D721Med (cell line): Measurements from ENCODE around the gene TMSB15A.
"Not testable (repeated sequence)": the region's sequence is repeated elsewhere in the genome, so short reads cannot be mapped to it uniquely, and the experiment has no call there.

Experiments used
- DNase-seq: peaks from one replicate; pipeline ENCODE4 v3.0.0; 2011; ENCODE audit warnings: low spot score; ENCODE audit not compliant: insufficient read length
- FAIRE-seq: peaks from 2 replicates; lab custom pipeline; 2011; peaks lifted over from hg19 to GRCh38; lab: Jason Lieb, UNC
- TF ChIP-seq, protein P1 (sequence below): IDR thresholded peaks from 2 replicates; pipeline ENCODE4 v1.5.1; 2012; ENCODE audit warnings: mild to moderate bottlenecking, control low read depth; ENCODE audit not compliant: insufficient read depth; ENCODE audit errors: missing control alignments

TMSB15A gene

GRCh38 chrX:102515975-102516941 is at the start of gene TMSB15A:
Gene TMSB15A (minus strand): TSS chrX:102516739.
- DNase-seq = peak; percentile 46
- TF ChIP-seq, protein P1, sequence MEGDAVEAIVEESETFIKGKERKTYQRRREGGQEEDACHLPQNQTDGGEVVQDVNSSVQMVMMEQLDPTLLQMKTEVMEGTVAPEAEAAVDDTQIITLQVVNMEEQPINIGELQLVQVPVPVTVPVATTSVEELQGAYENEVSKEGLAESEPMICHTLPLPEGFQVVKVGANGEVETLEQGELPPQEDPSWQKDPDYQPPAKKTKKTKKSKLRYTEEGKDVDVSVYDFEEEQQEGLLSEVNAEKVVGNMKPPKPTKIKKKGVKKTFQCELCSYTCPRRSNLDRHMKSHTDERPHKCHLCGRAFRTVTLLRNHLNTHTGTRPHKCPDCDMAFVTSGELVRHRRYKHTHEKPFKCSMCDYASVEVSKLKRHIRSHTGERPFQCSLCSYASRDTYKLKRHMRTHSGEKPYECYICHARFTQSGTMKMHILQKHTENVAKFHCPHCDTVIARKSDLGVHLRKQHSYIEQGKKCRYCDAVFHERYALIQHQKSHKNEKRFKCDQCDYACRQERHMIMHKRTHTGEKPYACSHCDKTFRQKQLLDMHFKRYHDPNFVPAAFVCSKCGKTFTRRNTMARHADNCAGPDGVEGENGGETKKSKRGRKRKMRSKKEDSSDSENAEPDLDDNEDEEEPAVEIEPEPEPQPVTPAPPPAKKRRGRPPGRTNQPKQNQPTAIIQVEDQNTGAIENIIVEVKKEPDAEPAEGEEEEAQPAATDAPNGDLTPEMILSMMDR = no peak
- FAIRE-seq = no peak

DNA sequence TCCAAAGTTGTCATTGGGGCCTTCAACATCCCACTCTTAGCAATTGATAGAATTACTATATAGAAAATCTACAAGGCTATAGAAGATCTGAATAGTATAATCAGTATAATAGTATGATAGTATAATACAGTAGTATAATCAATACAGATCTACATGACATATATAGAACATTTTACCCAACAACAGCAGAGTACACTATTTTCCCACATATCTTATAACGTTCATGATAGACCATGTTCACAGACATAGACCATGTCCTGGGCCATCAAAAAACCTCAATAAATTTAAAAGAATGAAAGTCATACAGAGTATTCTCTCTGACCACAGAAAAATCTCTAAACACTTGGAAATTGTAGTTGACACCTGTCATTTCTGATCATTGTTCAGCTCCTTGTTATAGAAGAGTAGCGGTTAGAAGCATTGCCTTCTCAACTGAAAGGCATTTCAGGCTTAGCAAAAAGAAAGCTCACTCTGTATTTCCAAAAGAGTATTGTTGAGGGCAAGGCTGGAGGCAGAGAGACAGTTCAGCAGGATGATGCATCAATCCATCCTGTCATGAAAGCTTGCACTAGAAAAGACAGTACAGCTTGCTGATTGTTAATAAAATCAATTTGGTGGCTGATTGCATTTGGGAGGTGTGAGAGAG is 44.0 kb upstream of the TMSB15A start:
- TF ChIP-seq, protein P1 = no peak
- DNase-seq (no peak), FAIRE-seq (no peak)

DNA sequence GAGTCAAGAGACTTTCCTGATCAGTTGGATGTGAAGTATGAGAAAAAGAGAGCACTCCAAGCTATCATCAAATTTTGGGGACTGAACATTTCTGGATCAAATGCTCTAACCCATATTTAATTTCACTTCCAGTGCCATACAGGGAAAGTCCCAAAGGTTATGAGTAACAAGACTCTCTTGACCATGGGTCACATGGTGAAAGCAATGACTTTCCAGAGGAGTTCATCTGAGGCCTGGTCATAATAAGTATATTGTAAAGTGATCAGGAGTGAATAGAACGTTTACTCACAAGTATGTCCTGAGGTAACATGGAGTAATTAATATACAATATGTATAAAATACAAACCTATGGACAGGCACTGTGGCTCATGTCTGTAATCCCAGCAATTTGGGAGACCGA is 42.1 kb upstream of the TMSB15A start:
- FAIRE-seq = no peak
- no peak for DNase-seq
- TF ChIP-seq, protein P1 = no peak

- TF ChIP-seq, protein P1 = no peak
- no peak for FAIRE-seq
- no peak for DNase-seq
These were observed 31.7 kb upstream of the TMSB15A start for GRCh38 chrX:102548231-102548630.

DNA sequence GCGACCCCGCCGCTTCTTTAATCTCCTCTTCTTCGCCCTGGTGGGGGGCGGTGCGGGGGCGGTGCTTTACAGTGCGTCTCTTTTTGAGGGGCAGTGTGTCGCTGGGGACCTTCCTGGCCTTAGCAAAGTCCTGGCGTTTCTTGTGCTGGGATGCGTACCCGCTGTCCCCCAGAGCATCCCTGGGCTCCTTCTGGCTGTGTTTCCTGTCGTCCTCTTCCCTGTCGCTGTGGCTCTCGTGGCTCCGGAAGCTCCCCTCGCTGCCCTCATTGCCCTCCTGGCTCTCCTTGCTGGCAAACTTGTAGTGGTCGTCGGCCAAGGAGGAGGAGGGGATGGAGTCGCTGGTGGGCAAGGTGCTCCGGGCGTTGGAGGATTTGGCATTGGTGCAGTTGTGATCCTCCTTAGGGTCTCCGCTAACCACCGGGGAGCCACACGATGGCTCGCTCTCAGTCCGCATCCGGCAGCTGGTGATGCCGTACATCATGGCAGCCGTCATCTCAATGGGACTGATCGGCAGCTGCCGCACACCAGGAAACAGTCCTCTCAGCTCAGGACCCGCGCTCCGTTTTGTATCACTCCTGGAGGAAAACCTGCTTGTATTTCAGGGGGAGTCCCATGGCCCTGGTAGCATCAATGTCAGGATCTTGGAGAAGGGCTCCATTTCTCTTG is 30.4 kb upstream of the TMSB15A start:
- DNase-seq (no peak), FAIRE-seq (no peak)
- TF ChIP-seq, protein P1 = no peak

- DNase-seq, FAIRE-seq: not testable (repeated sequence)
These were observed 29.6 kb upstream of the TMSB15A start for GRCh38 chrX:102546175-102546574.

GRCh38 chrX:102535958-102536357 is 19.4 kb upstream of the TMSB15A start:
- FAIRE-seq (no peak), DNase-seq (no peak)
- TF ChIP-seq, protein P1 = no peak
